ENCODE measurements around the gene NOTCH1. TPM values are rescaled to one million over a fixed set of nuclear protein-coding genes. Genes with fewer than 3 reads are reported as not detected.
A peak's percentile ranks its signal among the peaks of the same experiment; 100 is the strongest.
"Not testable (repeated sequence)": the region's sequence is repeated elsewhere in the genome, so short reads cannot be mapped to it uniquely, and the experiment has no call there.

NOTCH1 gene
- total RNA-seq, 1 experiment from 2014 or later = 17.7 TPM

DNA sequence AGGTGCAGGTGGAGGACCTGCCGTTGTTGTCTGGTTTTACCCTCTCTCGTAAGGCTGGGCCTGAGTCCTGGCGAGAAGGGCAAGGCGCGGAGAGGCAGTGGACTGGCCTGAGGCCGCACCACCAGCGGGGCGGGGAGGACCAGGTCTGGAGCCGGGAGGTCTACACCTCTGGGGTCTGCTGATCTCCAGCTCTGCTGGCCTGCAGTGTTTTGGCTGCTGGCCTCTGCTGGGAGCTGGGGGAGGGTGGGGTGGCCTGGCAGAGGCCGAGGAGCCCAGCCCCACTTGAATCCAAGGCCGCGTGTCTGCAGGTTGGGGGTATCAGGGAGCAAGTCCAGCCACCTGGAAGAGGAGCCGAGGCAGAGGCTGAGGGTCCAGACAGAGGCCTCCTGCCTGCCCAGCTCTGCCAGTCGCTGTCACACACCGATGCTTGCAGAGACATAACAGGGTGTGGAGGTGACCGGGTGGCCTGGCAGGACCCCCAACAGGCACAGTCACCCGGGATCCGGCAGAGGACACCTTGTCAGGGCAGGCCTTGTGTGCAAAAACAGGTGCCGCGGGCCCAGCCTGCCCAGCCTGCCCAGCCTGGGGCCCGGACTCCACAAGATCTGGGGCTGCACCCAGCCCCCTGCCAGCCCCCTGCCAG lies 29.9 kb upstream of the NOTCH1 start:
- H3K4me3 Mint-ChIP-seq (ENCODE audit: low read depth, unreplicated experiment) = no peak overlapping the region

DNA sequence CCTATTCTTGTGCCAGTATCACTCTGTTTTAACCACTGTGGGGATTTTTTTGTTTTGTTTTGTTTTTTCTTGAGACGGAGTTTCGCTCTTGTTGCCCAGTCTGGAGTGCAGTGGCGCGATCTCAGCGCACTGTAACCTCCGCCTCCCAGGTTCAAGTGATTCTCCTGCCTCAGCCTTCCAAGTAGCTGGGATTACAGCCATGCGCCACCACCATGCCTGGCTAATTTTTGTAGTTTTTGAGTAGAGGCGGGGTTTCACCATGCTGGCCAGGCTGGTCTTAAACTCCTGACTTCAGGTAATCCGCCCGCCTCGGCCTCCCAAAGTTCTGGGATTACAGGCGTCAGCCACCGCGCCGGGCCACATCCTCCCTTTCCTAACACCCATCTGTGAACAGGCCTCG lies 28.8 kb upstream of the NOTCH1 start:
- H3K9me3 Mint-ChIP-seq (ENCODE audit: low read depth, unreplicated experiment); H3K36me3 Mint-ChIP-seq (ENCODE audit: insufficient read depth, unreplicated experiment); H3K27me3 Mint-ChIP-seq (ENCODE audit: unreplicated experiment); DNase-seq; BruUV-seq (replicated peaks); CTCF ChIA-PET; H3K4me3 Mint-ChIP-seq (ENCODE audit: low read depth, unreplicated experiment); intact Hi-C loops (cut with micrococcal nuclease; ENCODE audit: unreplicated experiment); H3K27ac Mint-ChIP-seq (ENCODE audit: unreplicated experiment): not testable (repeated sequence)
- peaks cover 19% of the 10 kb centered on the region for H3K4me1 Mint-ChIP-seq (ENCODE audit: low read depth, unreplicated experiment)

More for the DNA sequence above, 29.9 kb upstream of the NOTCH1 start:
- H3K4me1 Mint-ChIP-seq (ENCODE audit: low read depth, unreplicated experiment) = peaks cover 21% of the 10 kb centered on the region
- H3K27ac Mint-ChIP-seq (ENCODE audit: unreplicated experiment) = no peak overlapping the region
- no peak for DNase-seq
- intact Hi-C loops (cut with micrococcal nuclease; ENCODE audit: unreplicated experiment) = no loop called here
- BruUV-seq (replicated peaks) = no TSS peak
- H3K27me3 Mint-ChIP-seq (ENCODE audit: unreplicated experiment) = peaks cover 13% of the 10 kb centered on the region
- TF ChIP-seq, protein P1, sequence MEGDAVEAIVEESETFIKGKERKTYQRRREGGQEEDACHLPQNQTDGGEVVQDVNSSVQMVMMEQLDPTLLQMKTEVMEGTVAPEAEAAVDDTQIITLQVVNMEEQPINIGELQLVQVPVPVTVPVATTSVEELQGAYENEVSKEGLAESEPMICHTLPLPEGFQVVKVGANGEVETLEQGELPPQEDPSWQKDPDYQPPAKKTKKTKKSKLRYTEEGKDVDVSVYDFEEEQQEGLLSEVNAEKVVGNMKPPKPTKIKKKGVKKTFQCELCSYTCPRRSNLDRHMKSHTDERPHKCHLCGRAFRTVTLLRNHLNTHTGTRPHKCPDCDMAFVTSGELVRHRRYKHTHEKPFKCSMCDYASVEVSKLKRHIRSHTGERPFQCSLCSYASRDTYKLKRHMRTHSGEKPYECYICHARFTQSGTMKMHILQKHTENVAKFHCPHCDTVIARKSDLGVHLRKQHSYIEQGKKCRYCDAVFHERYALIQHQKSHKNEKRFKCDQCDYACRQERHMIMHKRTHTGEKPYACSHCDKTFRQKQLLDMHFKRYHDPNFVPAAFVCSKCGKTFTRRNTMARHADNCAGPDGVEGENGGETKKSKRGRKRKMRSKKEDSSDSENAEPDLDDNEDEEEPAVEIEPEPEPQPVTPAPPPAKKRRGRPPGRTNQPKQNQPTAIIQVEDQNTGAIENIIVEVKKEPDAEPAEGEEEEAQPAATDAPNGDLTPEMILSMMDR (IDR thresholded peaks at IDR 0.05; ENCODE audit: unreplicated experiment) = no peak
- no peaks in the 10 kb centered on the region for H3K9me3 Mint-ChIP-seq (ENCODE audit: low read depth, unreplicated experiment)
- CTCF ChIA-PET = interaction anchor here (0.7 kb wide), 1 partner anchor 737 kb away, joined by 4 read pairs; no protein-coding TSS in a partner anchor
- H3K36me3 Mint-ChIP-seq (ENCODE audit: insufficient read depth, unreplicated experiment) = peaks cover 5% of the 10 kb centered on the region

DNA sequence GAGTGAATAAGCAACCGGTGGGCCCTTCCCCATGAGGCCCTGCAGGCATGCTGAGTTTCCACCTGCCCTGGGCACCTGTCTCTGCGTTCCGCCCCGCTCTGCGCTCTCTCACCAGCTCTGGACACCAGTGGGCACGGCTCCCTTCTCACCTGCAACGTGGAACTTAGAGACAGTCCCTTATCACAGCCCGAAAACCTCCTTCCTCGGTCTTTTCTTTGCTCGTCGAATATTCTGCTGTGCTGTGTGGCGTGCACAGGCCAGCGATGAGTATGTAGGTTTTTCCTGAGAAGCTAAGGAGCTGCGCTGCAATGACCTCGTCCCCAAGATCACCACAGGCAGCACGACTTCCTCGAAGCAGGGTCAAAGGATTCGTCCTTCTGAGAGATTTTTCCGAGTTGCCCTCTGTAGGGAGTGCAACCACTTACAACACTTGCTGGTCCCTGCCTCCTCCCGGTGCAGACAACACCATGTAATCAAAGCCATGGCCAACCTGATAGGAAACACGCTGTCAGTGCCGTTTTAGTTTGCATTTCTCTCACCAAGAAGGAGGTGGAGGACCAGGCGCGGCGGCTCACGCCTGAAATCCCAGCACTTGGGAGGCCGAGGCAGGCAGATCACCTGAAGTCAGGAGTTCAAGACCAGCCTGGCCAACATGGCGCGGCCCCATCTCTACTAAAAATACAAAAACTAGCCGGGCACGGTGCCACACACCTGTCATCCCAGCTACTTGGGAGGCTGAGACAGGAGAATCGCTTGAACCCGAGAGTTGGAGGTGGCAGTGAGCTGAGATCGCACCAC lies 27.2 kb upstream of the NOTCH1 start:
- no TSS peak for BruUV-seq (replicated peaks)

DNA sequence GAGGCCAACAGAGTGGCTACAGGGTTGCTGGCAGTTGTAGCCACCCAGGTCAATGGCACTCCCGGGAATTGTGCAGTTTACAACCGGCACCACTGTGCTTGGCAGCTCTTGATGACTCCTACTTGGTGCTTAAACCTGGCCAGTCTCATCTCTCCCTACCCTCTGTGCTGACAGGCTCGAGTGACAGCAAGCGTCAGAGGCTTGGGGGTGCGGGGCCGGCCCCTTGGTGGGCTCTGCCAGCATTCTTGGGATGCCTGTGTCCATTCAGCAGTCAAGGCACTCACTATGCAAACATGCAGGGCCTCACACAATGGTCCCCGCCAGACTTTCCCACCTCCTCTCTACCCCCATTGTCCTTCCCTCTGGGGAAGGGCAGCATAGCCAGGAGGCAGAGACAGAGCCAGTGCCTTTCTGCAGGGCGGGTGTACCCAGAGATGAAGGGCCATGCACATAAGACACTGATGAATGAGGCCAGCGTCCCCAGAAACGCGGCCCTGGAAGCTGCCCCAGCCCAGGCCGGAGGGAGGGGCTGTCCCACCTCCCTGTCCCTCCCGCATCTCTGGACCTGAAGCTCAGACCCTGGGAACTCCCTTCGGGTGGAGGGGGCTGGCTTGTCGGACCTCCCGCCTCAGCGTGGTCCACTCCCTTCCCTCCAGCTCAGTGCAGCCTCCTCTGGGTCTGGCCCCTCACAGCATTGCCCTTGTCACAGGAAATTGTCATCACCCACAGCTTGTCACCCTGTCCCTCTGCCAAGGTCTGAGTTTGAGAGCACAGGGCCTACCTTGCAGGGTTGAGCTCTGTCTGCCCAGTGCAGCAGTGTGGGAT lies 26.4 kb upstream of the NOTCH1 start:
- no TSS peak for BruUV-seq (replicated peaks)
- no peaks in the 10 kb centered on the region for H3K9me3 Mint-ChIP-seq (ENCODE audit: low read depth, unreplicated experiment)
- CTCF ChIA-PET = no interaction called here

More for the DNA sequence above, 27.2 kb upstream of the NOTCH1 start:
- no peak overlapping the region for H3K4me3 Mint-ChIP-seq (ENCODE audit: low read depth, unreplicated experiment)
- H3K27me3 Mint-ChIP-seq (ENCODE audit: unreplicated experiment) = no peaks in the 10 kb centered on the region
- H3K36me3 Mint-ChIP-seq (ENCODE audit: insufficient read depth, unreplicated experiment) = no peaks in the 10 kb centered on the region
- no peak for DNase-seq
- TF ChIP-seq, protein P1 (IDR thresholded peaks at IDR 0.05; ENCODE audit: unreplicated experiment) = no peak
- intact Hi-C loops (cut with micrococcal nuclease; ENCODE audit: unreplicated experiment) = no loop called here
- CTCF ChIA-PET = interaction anchor here (0.7 kb wide), 1 partner anchor 258 kb away, joined by 3 read pairs; no protein-coding TSS in a partner anchor
- no peaks in the 10 kb centered on the region for H3K9me3 Mint-ChIP-seq (ENCODE audit: low read depth, unreplicated experiment)
- peaks cover 17% of the 10 kb centered on the region for H3K4me1 Mint-ChIP-seq (ENCODE audit: low read depth, unreplicated experiment)
- no peak overlapping the region for H3K27ac Mint-ChIP-seq (ENCODE audit: unreplicated experiment)

More for the DNA sequence above, 26.4 kb upstream of the NOTCH1 start:
- H3K4me3 Mint-ChIP-seq (ENCODE audit: low read depth, unreplicated experiment) = no peak overlapping the region
- no peak overlapping the region for H3K27ac Mint-ChIP-seq (ENCODE audit: unreplicated experiment)
- DNase-seq = peak; percentile 15
- H3K36me3 Mint-ChIP-seq (ENCODE audit: insufficient read depth, unreplicated experiment) = no peaks in the 10 kb centered on the region
- intact Hi-C loops (cut with micrococcal nuclease; ENCODE audit: unreplicated experiment) = no loop called here
- no peaks in the 10 kb centered on the region for H3K27me3 Mint-ChIP-seq (ENCODE audit: unreplicated experiment)
- peaks cover 17% of the 10 kb centered on the region for H3K4me1 Mint-ChIP-seq (ENCODE audit: low read depth, unreplicated experiment)
- TF ChIP-seq, protein P1 (IDR thresholded peaks at IDR 0.05; ENCODE audit: unreplicated experiment) = no peak
